ENCODE measurements around the gene FIS1. TPM values are rescaled to one million over a fixed set of nuclear protein-coding genes. Genes with fewer than 3 reads are reported as not detected.
"Not testable (repeated sequence)": the region's sequence is repeated elsewhere in the genome, so short reads cannot be mapped to it uniquely, and the experiment has no call there.

FIS1 gene
- 100 to 1,000 TPM; 166 to 181 TPM for total RNA-seq
- long read RNA-seq, donor 1, transcript FIS1-201 (5 exons, 734 nt): major isoform, 26 of 27 reads
- long read RNA-seq, donor 1, partial matches to known transcripts: 0 of 27 reads
- long read RNA-seq, donor 1, other reads (novel, unspliced or antisense): 1 of 27 reads
- long read RNA-seq, donor 2, transcript FIS1-201 (5 exons, 734 nt): major isoform, 92 of 98 reads
- long read RNA-seq, donor 2, partial matches to known transcripts: 1 of 98 reads
- long read RNA-seq, donor 2, other reads (novel, unspliced or antisense): 2 of 98 reads

DNA sequence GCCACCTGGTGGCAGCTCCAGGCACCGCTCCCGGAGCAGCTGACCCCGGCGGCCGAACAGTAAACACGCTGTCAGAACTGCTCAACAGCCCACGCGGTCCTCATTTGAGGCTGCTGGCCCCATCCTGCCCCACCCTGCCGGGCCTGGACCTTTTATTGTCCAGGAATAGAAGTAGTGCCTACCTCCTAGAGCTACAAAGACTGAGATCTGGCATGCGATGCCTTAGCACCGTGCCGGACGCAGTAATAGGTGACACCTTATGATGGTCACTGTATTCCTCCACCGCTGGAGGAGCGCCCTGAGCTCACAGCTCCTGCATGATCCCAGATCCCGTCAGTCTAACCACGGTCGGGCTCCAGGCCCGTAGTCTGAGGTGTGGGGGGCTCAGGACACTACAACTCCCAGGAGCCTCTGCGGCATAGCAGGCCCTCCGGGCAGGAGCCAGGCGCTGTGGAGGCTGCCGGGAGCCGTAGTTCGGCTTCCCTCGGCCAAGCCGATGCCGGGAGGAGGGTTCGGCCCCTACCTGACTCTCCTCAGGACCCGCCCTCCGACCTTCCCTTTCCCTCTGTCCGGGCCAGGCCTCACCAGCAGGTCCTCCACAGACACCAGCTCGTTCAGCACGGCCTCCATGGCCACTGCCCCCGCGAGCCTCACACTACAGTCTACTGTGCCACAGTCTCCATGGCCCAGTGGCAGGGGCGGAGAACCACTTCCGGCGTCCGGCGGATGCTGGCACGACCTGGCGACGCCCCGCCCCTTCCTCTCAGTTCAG is at the start of gene FIS1:
Gene FIS1, minus strand, starts transcription at position 707 of the 772 bp plus-strand sequence. Its CDS starts 77 bp downstream, at position 630.
- DNase-seq (ENCODE audit: low spot score): peak; percentile 98
- intact Hi-C loops (cut with DNase I): no loop called here

DNA sequence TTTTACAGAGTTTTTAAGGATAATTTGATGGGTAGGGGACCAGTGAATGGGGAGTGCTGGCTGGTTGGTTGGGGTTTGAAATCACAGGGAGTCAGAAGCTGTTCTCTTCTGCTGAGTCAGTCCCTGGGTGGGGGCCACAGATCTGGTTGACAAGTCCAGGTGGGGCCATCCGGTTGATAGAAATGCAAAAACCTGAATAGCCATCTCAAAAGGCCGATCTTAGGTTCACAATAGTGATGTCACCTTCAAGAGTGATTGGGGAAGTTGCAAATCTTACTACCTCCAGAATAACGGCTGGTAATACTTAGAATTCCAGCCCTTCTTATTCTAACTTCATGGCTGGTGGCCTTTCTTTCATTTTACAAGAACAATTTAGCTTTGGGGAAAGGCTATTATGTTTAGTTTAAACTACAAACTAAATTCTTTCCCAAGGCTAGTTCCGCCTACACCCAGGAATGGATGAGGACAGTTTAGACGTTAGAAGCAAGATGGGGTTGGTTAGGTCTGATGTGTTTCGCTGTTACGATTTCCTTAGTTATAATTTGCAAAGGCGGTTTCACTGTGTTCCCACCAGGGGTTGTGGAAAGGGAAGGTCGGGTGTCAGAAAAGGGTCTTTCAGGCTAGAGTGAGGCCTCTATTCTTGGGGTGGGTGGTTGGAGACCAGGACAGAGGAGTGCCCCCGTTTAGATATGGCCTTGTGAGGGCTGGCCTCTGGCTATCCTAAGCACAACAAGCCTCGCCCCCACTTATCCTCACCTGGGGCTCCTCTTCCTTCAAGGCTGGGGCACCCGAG is 49.4 kb upstream of the FIS1 start:
- no peak for DNase-seq (ENCODE audit: low spot score)
- intact Hi-C loops (cut with DNase I): no loop called here

DNA sequence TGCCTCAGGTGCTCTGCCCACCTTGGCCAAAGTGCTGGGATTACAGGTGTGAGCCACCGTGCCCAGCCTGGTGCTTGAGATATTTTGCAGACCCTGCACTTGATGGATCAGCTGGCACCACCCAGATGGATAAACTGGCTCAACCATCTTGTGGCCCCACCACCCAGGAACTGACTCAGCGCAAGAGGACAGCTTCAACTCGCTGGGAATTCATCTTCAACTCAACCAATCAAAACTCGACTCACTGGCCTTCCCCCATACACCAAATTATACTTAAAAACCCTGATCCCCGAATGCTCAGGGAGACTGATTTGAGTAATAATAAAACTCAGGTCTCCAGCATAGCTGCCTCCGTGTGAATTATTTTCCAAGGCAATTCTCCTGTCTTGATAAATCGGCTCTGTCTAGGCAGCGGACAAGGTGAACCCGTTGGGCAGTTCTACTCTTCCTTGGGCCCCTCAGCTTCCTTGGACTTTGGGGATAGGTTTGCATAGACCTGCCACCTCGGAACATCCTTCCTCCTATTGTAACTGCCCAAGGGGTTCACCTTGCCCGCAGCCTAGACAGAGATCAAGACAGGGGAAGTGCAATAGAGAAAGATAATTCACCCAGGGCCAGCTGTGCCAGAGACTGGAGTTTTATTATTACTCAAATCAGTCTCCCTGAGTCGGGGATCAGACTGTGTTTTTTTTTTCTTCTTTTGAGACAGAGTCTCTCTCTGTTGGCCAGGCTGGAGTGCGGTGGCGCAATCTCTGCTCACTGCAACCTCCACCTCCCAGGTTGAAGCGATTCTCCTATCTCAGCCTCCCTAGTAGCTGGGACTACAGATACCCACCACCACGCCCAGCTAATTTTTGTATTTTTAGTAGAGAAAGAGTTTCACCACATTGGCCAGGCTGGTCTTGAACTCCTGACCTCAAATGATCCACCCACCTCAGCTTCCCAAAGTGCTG is 48.5 kb upstream of the FIS1 start:
- DNase-seq (ENCODE audit: low spot score); intact Hi-C loops (cut with DNase I): not testable (repeated sequence)

DNA sequence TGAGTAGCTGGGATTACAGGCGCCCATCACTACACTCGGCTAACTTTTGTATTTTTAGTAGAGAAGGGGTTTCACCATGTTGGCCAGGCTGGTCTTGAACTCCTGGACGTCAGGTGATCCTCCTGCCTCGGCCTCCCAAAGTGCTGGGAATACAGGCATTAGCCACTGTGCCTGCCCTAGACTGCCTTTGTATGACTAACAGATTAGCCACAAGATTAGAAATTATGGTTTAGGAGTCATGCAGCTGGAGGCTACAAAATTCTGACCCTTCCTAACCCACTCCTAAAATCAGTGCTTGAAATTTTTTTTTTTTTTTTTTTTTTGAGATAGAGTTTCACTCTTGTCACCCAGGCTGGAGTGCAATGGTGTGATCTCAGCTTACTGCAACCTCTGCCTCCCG is 47.7 kb upstream of the FIS1 start:
- intact Hi-C loops (cut with DNase I); DNase-seq (ENCODE audit: low spot score): not testable (repeated sequence)

DNA sequence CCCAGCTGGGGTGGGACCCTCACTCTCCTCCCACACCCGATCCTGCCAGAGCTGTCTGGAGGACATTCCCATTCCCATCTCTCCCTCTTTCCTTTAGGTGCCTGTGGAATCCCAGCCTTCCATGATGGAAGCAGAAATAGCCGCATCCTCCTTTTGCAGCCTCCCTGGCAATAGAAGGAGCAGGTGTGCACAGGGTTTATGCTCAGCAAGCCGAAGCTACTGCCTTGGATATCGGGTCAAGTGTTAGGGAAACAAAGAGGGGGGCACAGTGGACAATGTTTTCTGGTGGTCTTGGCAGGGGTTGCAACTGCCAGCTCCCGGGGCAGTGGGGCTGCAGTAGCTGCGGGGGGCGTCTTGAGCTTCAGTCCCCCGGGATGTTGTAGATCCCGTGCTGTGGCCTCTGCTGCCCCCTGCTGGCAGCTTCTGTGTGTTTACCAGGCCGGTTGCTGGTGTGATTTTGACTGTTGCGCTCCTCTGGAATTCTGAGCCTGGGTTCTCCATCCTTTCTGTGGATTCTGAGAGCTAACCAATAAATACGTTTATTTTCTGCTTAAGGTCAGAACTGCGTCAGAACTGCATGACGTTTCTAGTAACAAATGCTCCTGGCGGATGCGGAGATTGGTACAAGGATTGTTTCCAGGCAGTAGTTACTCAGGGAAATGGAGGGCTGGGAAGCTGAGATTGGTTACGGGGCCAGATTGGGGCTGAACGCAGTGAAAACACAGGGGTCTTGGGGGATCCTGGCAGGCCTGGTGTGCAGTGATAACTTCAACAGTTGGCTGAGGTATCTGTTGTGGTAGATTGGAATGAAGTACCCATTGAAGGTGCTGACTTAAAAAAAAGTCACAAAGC is 45.5 kb upstream of the FIS1 start:
- intact Hi-C loops (cut with DNase I): not testable (repeated sequence)

DNA sequence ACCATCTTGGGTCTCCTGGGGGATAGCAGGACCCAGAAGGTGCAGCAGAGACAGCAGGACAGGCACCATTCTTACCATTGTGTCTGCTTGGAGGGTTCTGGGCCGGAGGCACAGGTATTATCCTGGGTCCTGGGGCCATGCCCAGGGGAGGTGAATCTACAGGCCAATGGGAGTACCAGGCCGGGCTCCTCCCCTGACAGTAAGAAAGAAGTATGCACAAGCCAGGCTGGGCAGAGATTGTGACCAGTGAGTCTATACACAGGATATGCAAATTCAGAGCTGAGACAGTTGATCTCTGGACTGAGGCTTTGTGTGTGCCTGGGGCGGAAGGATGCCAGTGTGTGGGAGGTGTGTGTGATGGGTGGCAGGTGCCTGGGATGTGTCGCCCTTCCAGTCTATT is 44.8 kb upstream of the FIS1 start:
- DNase-seq (ENCODE audit: low spot score); intact Hi-C loops (cut with DNase I): not testable (repeated sequence)

More for the DNA sequence above, 45.5 kb upstream of the FIS1 start:
- DNase-seq (ENCODE audit: low spot score): not testable (repeated sequence)

DNA sequence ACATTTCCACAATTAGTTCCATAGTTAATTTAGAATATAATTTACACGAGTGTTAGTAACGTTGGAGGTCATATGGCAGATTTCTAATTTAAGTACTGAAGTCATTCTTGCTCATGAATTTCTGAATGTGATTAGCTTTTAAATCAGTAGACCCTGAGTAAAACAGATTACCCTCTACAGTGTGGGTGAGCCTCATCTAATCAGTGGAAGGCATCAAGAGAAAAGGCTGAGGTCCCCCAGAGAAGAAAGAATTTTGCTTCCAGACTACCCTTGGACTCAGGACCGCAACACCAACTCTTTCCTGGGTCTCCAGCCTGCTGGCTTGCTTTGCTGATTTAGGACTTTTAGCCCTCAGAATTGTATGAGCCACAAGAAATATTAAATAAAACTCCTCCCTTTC is 43.6 kb upstream of the FIS1 start:
- no peak for DNase-seq (ENCODE audit: low spot score)
- intact Hi-C loops (cut with DNase I): no loop called here

DNA sequence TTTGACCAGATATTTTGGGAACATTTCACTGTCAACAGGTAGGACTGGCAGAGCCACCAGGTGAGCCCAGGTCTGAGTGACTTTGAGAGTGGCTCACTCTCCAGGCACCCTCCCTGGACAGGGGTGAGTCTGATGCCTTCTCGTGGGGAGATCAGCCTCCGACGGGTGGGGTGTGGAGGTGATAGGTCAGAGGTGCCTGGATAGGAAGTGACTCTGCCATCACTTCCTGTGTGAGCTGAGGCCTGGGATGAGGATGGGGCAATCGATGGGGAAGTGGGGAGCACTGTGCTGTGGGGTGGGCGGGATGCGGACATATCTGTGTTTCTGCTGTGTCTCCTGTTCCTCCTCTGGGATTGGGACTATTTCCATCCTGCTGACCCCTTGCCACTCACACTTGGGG is 42.2 kb upstream of the FIS1 start:
- DNase-seq (ENCODE audit: low spot score): no peak
- intact Hi-C loops (cut with DNase I): no loop called here

DNA sequence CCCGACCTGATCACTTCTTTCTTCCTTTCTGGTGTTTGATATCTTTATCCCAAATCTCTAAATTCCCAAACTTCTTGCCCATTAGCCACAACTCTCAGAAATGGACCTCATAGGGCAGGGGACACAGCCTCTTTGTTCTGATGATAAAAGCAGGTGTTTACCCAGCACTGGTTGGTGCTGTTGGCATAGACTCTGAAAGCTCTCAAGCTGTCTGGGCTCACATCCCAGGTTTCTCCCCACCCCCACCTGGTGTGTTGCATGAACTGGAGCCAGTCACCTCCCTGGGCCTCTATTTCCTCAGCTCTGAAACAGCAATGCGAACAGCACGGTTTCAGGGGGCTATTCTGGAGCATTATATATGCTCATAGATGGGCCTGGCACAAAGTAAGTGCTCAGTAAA is 41.0 kb upstream of the FIS1 start:
- intact Hi-C loops (cut with DNase I); DNase-seq (ENCODE audit: low spot score): not testable (repeated sequence)

DNA sequence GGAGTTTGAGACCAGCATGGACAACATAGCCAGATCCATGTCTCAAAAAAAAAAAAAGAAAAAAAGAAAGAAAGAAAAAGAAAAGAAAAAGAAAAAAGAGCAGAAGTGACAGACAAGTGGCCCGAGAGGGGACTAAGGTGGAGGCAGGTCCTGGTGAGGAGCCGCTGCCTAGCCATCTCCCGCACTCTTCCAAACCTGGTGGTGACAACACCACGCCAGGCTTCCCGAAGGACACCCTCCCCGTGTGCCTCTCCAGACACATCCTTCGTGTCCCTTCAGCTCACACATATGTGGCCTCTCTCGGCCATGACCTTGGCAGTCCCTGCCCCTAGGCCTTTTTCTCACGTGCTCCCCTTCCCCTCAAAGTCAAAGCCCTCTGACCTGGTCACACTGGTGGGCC is 40.3 kb upstream of the FIS1 start:
- intact Hi-C loops (cut with DNase I): no loop called here
- no peak for DNase-seq (ENCODE audit: low spot score)

DNA sequence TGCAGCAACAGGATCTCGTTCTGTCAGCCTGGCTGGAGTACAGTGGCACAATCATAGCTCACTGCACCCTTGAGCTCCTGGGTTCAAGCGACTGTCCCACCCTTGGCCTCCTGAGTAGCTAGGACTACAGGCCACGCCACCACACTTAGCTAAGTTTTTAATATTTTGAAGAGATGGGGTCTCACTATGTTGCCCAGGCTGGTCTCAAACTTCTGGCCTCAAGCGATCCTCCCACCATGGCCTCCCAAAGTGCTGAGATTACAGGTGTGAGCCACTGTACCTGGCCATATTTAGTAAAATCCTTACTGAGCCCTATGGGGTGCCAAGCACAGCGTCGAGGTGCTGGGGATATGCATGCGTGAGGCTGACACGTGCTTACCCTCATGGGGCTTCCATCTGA is 36.0 kb upstream of the FIS1 start:
- DNase-seq (ENCODE audit: low spot score): not testable (repeated sequence)
- intact Hi-C loops (cut with DNase I): loop anchor here (5.0 kb wide), 1 partner anchor 139 kb away; no protein-coding TSS in a partner anchor

DNA sequence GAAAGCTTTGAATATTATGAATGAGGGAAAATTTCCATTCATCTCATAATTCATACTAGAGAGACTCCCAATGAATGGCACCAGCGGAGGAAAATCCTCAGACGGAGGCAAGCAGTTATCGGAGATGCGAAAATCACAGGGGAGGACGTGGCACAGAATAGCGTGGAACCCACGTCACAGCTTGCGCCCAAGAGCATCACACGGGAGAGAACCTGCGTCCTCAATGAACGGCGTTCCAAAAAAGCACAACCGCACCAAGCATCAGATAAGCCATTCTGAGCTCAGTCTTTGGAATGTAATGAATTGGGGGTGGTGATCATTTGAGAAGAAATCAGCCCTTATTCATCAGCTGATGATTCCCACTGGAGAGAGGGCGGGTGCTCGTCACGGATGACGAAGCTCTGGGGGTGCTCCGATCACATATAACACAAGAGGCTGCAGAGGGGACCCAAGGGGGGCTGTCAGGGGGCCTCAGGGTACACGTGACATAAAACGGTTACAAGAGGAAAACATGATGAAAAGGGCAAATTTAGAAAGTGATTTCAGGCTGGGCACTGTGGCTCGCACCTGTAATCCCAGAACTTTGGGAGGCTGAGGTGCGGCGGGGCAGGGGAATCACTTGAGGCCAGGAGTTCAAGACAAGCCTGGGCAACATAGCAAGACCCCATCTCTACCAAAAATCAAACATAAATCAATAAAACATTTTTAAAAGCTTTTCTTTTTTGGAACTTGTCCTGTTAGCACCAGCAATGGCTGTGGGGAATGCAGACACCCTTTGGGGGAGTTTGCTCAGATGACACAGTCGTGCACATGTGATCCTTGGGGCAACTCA is 33.8 kb upstream of the FIS1 start:
- intact Hi-C loops (cut with DNase I): loop anchor here in 1 of 2 donors (10.0 kb wide), 1 partner anchor 114 kb away; the partner anchor contains the start of gene VGF
- no peak for DNase-seq (ENCODE audit: low spot score)

DNA sequence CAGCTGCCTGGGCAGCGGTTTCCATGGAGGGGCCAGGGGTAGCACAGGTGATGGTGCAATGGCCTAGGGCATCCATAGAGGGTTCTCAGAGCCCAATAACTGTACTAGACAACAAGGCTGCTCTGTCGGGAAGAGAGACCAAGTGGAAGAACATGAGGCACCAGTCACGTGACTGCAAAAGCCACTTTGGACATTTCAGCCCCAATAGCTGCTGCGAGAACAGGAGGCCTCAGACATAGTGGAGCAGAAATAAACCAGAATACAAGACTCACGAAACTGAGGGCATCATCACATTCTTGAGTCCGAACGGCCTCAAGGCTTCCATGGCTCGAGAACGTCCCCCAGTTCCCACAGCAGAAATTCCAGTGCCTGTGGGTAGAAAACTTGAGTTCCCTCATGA is 32.3 kb upstream of the FIS1 start:
- DNase-seq (ENCODE audit: low spot score): no peak
- intact Hi-C loops (cut with DNase I): loop anchor here in 1 of 2 donors (10.0 kb wide), 1 partner anchor 112 kb away; the partner anchor contains the start of gene VGF

DNA sequence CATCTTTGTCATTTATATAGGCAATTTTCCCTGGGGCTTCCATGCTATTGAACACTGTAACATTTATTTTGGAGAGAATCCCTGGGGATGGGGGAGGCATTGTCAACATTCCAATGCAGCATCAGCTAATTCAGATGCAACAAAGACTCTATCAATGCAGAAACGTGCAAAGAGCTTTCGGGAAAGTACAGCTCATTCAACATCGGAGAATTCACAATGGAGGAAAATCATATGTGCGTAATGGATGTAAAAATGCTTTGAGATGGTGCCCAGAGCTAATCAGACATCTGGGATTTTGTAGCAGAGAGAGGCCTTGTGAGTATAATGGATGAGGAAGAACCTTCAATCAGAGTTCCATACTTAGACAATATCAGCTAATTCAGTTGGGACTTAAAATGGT is 28.3 kb upstream of the FIS1 start:
- intact Hi-C loops (cut with DNase I): loop anchor here in 1 of 2 donors (10.0 kb wide), 1 partner anchor 108 kb away; the partner anchor contains the start of gene VGF
- no peak for DNase-seq (ENCODE audit: low spot score)

DNA sequence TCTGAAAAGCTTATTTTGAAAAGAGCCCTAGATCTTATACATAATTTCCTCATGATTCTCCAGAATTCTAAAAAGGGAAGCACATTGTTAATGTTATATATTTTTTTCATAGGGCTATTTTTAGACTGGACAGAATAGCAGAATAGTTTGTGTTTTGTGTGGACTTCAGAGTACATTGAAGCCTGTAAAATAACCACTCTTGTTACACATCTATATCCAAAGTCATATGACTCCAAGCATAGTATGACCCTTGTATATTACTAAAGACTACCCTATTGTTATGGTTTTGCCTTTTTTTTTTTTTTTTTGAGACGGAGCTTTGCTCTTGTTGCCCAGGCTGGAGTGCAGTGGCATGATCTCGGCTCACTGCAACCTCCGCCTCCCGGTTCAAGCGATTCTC is 26.1 kb upstream of the FIS1 start:
- intact Hi-C loops (cut with DNase I): loop anchor here in 1 of 2 donors (10.0 kb wide), 1 partner anchor 106 kb away; the partner anchor contains the start of gene VGF
- no peak for DNase-seq (ENCODE audit: low spot score)

DNA sequence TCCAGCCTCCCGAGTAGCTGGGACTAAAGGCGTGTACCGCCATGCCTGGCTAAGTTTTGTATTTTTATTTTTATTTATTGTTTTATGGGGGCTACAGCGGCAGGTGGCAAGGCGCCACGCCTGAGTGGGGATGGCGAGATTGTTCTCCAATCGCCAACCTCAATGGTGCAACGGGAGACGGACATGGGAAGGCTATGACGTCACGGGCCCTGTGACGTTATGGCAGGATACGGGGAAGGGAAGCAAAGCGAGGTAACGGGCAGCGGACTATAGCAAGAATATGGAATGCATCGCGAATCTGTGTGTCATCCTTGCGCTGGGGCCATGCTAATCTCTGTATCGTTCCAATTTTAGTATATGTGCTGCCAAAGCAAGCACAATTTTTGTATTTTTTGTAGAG is 24.8 kb upstream of the FIS1 start:
- intact Hi-C loops (cut with DNase I): loop anchor here in 1 of 2 donors (10.0 kb wide), 1 partner anchor 105 kb away; the partner anchor contains the start of gene VGF
- no peak for DNase-seq (ENCODE audit: low spot score)
